Nephron (organoid): Measurements from ENCODE around the gene SMAD2.
A peak's percentile ranks its signal among the peaks of the same experiment; 100 is the strongest.

ENCODE experiments used
- H3K27ac Mint-ChIP-seq, 3 experiments: 2 replicates each; pipeline ENCODE4 v1.8.0; 2020; ENCODE audit warnings: mixed read lengths in 3 of 3, mild to moderate bottlenecking in 2 of 3, moderate library complexity in 1 of 3
- H3K27me3 Mint-ChIP-seq: 2 replicates; pipeline ENCODE4 v1.8.0; 2021; ENCODE audit warnings: low read depth, mild to moderate bottlenecking, moderate library complexity, mixed read lengths
- H3K36me3 Mint-ChIP-seq: 2 replicates; pipeline ENCODE4 v1.8.0; 2020; ENCODE audit warnings: low read depth, mixed read lengths
- H3K4me1 Mint-ChIP-seq: 2 replicates; pipeline ENCODE4 v1.8.0; 2020; ENCODE audit warnings: mixed read lengths
- H3K4me3 Mint-ChIP-seq, 3 experiments: 2 replicates each; pipeline ENCODE4 v1.8.0; 2020; ENCODE audit warnings: mild to moderate bottlenecking in 3 of 3, mixed read lengths in 3 of 3, moderate library complexity in 2 of 3
- H3K9me3 Mint-ChIP-seq: 2 replicates; pipeline ENCODE4 v1.8.0; 2020; ENCODE audit warnings: mixed read lengths
- TF ChIP-seq, protein P1 (sequence below), 3 experiments: fragments of 200-600 bp; sonication (generic); IDR thresholded peaks; one replicate each; pipeline ENCODE4 v1.5.0; 2021; ENCODE audit warnings: antibody characterized with exemption in 3 of 3; ENCODE audit not compliant: unreplicated experiment in 3 of 3

Gene SMAD2

DNA sequence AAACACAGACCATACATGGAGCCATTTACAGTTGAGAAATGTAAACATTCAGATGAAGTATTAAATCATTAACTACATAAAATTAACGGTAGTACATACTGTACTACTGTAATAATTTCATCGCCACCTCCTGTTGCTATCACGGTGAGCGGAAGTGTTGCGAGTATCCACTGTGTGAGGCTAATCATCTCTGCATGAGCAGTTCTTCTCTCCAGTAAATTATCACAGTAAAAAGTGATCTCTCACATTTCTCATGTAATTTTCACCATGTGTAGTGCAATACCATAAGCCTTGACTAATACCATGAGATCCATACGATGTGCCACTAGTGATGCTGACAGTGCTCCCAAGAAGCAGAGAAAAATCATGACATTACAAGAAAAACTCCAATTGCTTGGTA lies 21.9 kb downstream of the SMAD2 start:
- H3K4me1 Mint-ChIP-seq: peaks cover 10% of the 10 kb centered on the region
- TF ChIP-seq, protein P1, sequence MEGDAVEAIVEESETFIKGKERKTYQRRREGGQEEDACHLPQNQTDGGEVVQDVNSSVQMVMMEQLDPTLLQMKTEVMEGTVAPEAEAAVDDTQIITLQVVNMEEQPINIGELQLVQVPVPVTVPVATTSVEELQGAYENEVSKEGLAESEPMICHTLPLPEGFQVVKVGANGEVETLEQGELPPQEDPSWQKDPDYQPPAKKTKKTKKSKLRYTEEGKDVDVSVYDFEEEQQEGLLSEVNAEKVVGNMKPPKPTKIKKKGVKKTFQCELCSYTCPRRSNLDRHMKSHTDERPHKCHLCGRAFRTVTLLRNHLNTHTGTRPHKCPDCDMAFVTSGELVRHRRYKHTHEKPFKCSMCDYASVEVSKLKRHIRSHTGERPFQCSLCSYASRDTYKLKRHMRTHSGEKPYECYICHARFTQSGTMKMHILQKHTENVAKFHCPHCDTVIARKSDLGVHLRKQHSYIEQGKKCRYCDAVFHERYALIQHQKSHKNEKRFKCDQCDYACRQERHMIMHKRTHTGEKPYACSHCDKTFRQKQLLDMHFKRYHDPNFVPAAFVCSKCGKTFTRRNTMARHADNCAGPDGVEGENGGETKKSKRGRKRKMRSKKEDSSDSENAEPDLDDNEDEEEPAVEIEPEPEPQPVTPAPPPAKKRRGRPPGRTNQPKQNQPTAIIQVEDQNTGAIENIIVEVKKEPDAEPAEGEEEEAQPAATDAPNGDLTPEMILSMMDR (IDR thresholded peaks at IDR 0.05; ENCODE audit: unreplicated experiment in 3 of 3): no peak
- no peaks in the 10 kb centered on the region for H3K27me3 Mint-ChIP-seq
- H3K9me3 Mint-ChIP-seq: peaks cover 35% of the 10 kb centered on the region
- H3K27ac Mint-ChIP-seq: no peak overlapping the region
- H3K4me3 Mint-ChIP-seq: no peak overlapping the region
- H3K36me3 Mint-ChIP-seq: peaks cover 83% of the 10 kb centered on the region

DNA sequence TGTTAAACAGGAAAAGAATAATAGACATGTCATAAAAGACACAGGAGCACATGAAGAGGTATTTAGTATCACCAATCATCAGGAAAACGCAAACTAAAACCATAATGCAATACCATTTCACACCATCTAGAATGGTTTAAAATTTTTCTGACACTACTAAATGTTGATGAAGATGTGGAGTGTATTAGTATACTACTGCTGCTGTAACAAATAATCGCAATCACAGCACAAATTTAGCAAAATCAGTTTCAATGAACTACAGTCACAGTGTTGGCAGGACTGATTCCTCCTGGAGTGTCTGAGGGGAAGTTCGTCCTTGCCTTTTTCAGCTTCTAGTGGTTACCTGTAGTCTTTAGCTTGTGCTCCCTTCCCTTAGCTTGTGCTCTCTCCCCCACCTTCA lies 24.1 kb downstream of the SMAD2 start:
- Mint-ChIP-seq H3K27me3 (no peaks in the 10 kb centered on the region), H3K4me1 (no peaks in the 10 kb centered on the region), H3K9me3 (peaks cover 57% of the 10 kb centered on the region), H3K36me3 (peaks cover 100% of the 10 kb centered on the region), H3K4me3 (no peak overlapping the region), H3K27ac (no peak overlapping the region)
- TF ChIP-seq, protein P1 (IDR thresholded peaks at IDR 0.05; ENCODE audit: unreplicated experiment in 3 of 3): no peak

DNA sequence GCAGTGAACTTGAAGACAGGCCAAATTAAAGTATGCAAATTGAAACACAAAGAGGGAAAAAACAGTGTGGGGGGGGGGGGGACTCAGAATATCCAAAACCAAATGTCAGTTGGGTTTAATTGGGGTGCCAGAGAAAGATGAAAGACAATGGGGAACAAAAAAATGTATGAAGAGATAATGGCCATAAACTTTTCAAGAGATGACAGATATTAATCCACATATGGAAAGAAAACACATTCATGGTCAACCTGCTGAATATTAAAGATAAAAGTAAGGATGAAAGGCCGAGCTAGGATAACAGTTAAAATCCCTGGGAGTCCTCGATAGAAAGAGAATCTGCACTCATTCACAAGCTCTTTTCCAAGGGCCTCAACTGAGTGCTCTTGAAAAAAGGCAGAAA lies 26.6 kb downstream of the SMAD2 start:
- Mint-ChIP-seq H3K27ac (no peak overlapping the region), H3K4me3 (no peak overlapping the region), H3K36me3 (peaks cover 88% of the 10 kb centered on the region), H3K4me1 (peaks cover 4% of the 10 kb centered on the region), H3K27me3 (no peaks in the 10 kb centered on the region), H3K9me3 (peaks cover 65% of the 10 kb centered on the region)
- TF ChIP-seq, protein P1 (IDR thresholded peaks at IDR 0.05; ENCODE audit: unreplicated experiment in 3 of 3): no peak

- TF ChIP-seq, protein P1 (IDR thresholded peaks at IDR 0.05; ENCODE audit: unreplicated experiment in 3 of 3): no peak
- no peaks in the 10 kb centered on the region for H3K27me3 Mint-ChIP-seq
- H3K4me3 Mint-ChIP-seq: no peak overlapping the region
- no peak overlapping the region for H3K27ac Mint-ChIP-seq
- peaks cover 74% of the 10 kb centered on the region for H3K36me3 Mint-ChIP-seq
- H3K4me1 Mint-ChIP-seq: peaks cover 13% of the 10 kb centered on the region
- peaks cover 58% of the 10 kb centered on the region for H3K9me3 Mint-ChIP-seq
These were observed 28.7 kb downstream of the SMAD2 start for GRCh38 chr18:47901624-47902362.

DNA sequence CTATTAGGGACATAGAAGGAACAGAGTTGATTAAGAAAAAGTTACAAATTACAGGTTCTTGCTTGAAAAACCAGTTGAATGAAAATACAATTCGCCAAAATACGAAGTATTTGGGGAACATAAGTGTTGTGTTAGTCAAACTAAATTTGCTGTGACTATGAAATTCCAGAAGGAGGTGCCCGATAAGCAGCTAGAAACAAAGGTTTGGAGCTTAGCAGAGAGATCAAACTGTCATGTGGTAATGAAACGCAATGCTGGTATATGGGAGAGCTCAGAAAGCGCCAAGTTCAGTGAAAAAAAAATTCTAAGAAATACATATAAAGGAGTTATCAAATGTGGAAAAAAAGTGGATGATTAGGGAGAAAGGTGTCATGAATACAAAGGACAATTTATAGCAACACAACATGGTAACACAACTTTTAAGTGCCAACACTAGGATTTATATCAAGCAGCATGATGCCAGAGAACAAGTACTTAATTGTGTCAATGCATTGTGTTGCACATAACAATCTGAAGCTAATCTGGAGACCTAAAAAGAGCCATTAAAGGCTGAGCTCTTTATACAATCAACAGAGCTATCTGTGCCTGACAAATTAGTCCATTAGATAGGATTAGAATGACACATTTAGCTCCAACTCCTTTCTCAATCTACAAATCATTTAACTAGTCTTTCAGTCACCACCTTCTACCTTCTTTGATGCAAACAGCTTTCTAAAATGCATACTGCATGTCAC lies 31.2 kb downstream of the SMAD2 start:
- H3K9me3 Mint-ChIP-seq: peaks cover 39% of the 10 kb centered on the region
- peak overlapping the region in 1 of 3 experiments; percentile 21 for H3K27ac Mint-ChIP-seq
- TF ChIP-seq, protein P1 (IDR thresholded peaks at IDR 0.05; ENCODE audit: unreplicated experiment in 3 of 3): no peak
- peaks cover 24% of the 10 kb centered on the region for H3K4me1 Mint-ChIP-seq
- H3K27me3 Mint-ChIP-seq: no peaks in the 10 kb centered on the region
- no peak overlapping the region for H3K4me3 Mint-ChIP-seq
- peaks cover 70% of the 10 kb centered on the region for H3K36me3 Mint-ChIP-seq
